WTC11 (cell line): ENCODE measurements around the gene FOXP1. TPM values are rescaled to one million over a fixed set of nuclear protein-coding genes. Genes with fewer than 3 reads are reported as not detected.

Experiments used
- ATAC-seq: fragments of 200-7000 bp; cut with Tn5 transposase; 2 replicates; pipeline ENCODE4 v1.10.0; 2021; ENCODE audit warnings: mild to moderate bottlenecking, moderate library complexity
- CTCF ChIA-PET: fragments of 300-600 bp; sonication (Branson Sonifier 250); formaldehyde crosslinking; loops from one replicate; lab custom pipeline; 2021; ENCODE audit warnings: antibody characterized with exemption; lab: Charles Lee
- POLR2A ChIA-PET: fragments of 350-600 bp; sonication (Branson Sonifier 250); formaldehyde crosslinking; loops from one replicate; lab custom pipeline; 2021; ENCODE audit warnings: antibody characterized with exemption; lab: Charles Lee
- DNase-seq: peaks from one replicate; pipeline ENCODE4 v3.0.0; 2021; ENCODE audit warnings: low spot score
- H3K27ac Mint-ChIP-seq: 2 replicates; pipeline ENCODE4 v1.8.0; 2021; ENCODE audit warnings: mixed read lengths
- H3K27me3 Mint-ChIP-seq: 2 replicates; pipeline ENCODE4 v1.8.0; 2021; ENCODE audit warnings: low read depth, mild to moderate bottlenecking, moderate library complexity, mixed read lengths
- H3K36me3 Mint-ChIP-seq: 2 replicates; pipeline ENCODE4 v1.8.0; 2021; ENCODE audit warnings: mixed read lengths
- H3K4me1 Mint-ChIP-seq: 2 replicates; pipeline ENCODE4 v1.8.0; 2022; ENCODE audit warnings: mixed read lengths
- H3K4me3 Mint-ChIP-seq: 2 replicates; pipeline ENCODE4 v1.8.0; 2021; ENCODE audit warnings: mild to moderate bottlenecking, moderate library complexity, mixed read lengths
- H3K9me3 Mint-ChIP-seq: 2 replicates; pipeline ENCODE4 v1.8.0; 2021; ENCODE audit warnings: mixed read lengths
- E2F5 ChIP-seq: sonication (generic); formaldehyde crosslinking; IDR thresholded peaks from 2 replicates; pipeline ENCODE4 v1.8.1; 2022; ENCODE audit warnings: mild to moderate bottlenecking, moderate library complexity, missing genetic modification reagents
- ERG ChIP-seq: fragments of 250-450 bp; sonication (Bioruptor Pico); IDR thresholded peaks from 2 replicates; pipeline ENCODE4 v1.8.0; 2021; ENCODE audit warnings: mild to moderate bottlenecking
- ESRRA ChIP-seq: sonication (generic); formaldehyde crosslinking; IDR thresholded peaks from 2 replicates; pipeline ENCODE4 v1.8.1; 2022; ENCODE audit warnings: mild to moderate bottlenecking, missing genetic modification reagents, borderline replicate concordance
- IRF1 ChIP-seq: sonication (generic); formaldehyde crosslinking; IDR thresholded peaks from 2 replicates; pipeline ENCODE4 v1.8.0; 2023; ENCODE audit warnings: missing genetic modification reagents
- KAT7 ChIP-seq: sonication (generic); formaldehyde crosslinking; IDR thresholded peaks from 2 replicates; pipeline ENCODE4 v1.8.1; 2023; ENCODE audit warnings: missing genetic modification reagents, mild to moderate bottlenecking, borderline replicate concordance
- MXD4 ChIP-seq: fragments of 250-450 bp; sonication (Bioruptor Pico); IDR thresholded peaks from 2 replicates; pipeline ENCODE4 v1.8.0; 2021; ENCODE audit warnings: mild to moderate bottlenecking, moderate library complexity, borderline replicate concordance
- NR2C2 ChIP-seq: sonication (generic); formaldehyde crosslinking; IDR thresholded peaks from 2 replicates; pipeline ENCODE4 v1.8.0; 2022; ENCODE audit warnings: mild to moderate bottlenecking, missing genetic modification reagents
- PRDM15 ChIP-seq: sonication (generic); formaldehyde crosslinking; IDR thresholded peaks from 2 replicates; pipeline ENCODE4 v1.8.0; 2022; ENCODE audit warnings: missing genetic modification reagents
- SOX15 ChIP-seq: fragments of 250-450 bp; sonication (Bioruptor Pico); IDR thresholded peaks from 2 replicates; pipeline ENCODE4 v1.9.0; 2021; ENCODE audit warnings: mild to moderate bottlenecking
- USF1 ChIP-seq: sonication (generic); formaldehyde crosslinking; IDR thresholded peaks from 2 replicates; pipeline ENCODE4 v1.8.0; 2022; ENCODE audit warnings: mild to moderate bottlenecking, missing genetic modification reagents
- ZBTB43 ChIP-seq: sonication (generic); formaldehyde crosslinking; IDR thresholded peaks from 2 replicates; pipeline ENCODE4 v1.8.1; 2023; ENCODE audit warnings: mild to moderate bottlenecking, missing genetic modification reagents
- ZNF281 ChIP-seq: sonication (generic); formaldehyde crosslinking; IDR thresholded peaks from 2 replicates; pipeline ENCODE4 v1.8.0; 2023; ENCODE audit warnings: mild to moderate bottlenecking, missing genetic modification reagents
- ZNF317 ChIP-seq: sonication (generic); formaldehyde crosslinking; IDR thresholded peaks from 2 replicates; pipeline ENCODE4 v1.8.1; 2023; ENCODE audit warnings: low read depth, mild to moderate bottlenecking, moderate library complexity, missing genetic modification reagents, borderline replicate concordance
- ZNF396 ChIP-seq: fragments of 250-450 bp; sonication (Bioruptor Pico); IDR thresholded peaks from 2 replicates; pipeline ENCODE4 v1.8.0; 2021; ENCODE audit warnings: mild to moderate bottlenecking, moderate library complexity, borderline replicate concordance
- total RNA-seq: library from RNA; stranded (reverse); gene quantifications from 3 replicates; pipeline ENCODE4 v1.2.3, GENCODE V29; 2021

FOXP1 gene
- total RNA-seq, 1 experiment from 2014 or later: 25.8 TPM

- TF ChIP-seq USF1: no peak
- no peak for TF ChIP-seq ESRRA (CRISPR knock-in tag)
Measured at GRCh38 chr3:71069797-71070196, 513.7 kb downstream of the FOXP1 start (continued).

GRCh38 chr3:71067977-71068654, 515.4 kb downstream of the FOXP1 start:
- H3K36me3 Mint-ChIP-seq: no peaks in the 10 kb centered on the region
- TF ChIP-seq PRDM15 (CRISPR knock-in tag): no peak
- no peak for TF ChIP-seq ZBTB43 (CRISPR knock-in tag)
- TF ChIP-seq KAT7 (CRISPR knock-in tag): no peak
- TF ChIP-seq MXD4 (CRISPR knock-in tag): no peak
- TF ChIP-seq IRF1 (CRISPR knock-in tag): no peak
- TF ChIP-seq USF1: no peak
- no peak for TF ChIP-seq ZNF396 (CRISPR knock-in tag)
- TF ChIP-seq ZNF317 (CRISPR knock-in tag): no peak
- no peak for TF ChIP-seq ZNF281 (CRISPR knock-in tag)
- no peak for TF ChIP-seq SOX15
- no peak for TF ChIP-seq ERG (CRISPR knock-in tag)
- no peak for TF ChIP-seq NR2C2 (CRISPR knock-in tag)
- no peak for TF ChIP-seq E2F5 (CRISPR knock-in tag)
- H3K4me1 Mint-ChIP-seq: peaks cover 51% of the 10 kb centered on the region
- CTCF ChIA-PET: no interaction called here
- DNase-seq: no peak
- POLR2A ChIA-PET: no interaction called here
- no peak overlapping the region for H3K4me3 Mint-ChIP-seq
- no peak for ATAC-seq
- peak overlapping the region; percentile 11; the same call in 1 of the 2 replicates for H3K27ac Mint-ChIP-seq
- peaks cover 8% of the 10 kb centered on the region for H3K27me3 Mint-ChIP-seq
- no peaks in the 10 kb centered on the region for H3K9me3 Mint-ChIP-seq
